ENCODE data around the gene MACROD2. TPM values are rescaled to one million over a fixed set of nuclear protein-coding genes. Genes with fewer than 3 reads are reported as not detected.

The MACROD2 gene
- total RNA-seq, 1 experiment from 2014 or later, result not detected

GRCh38 chr20:15296422-15296821 is 1301.1 kb downstream of the MACROD2 start:
- no peaks in the 10 kb centered on the region for H3K36me3 ChIP-seq
- H3K9me3 ChIP-seq (replicated peaks), result 0 out of 2 replicates have a peak, but pooled peaks cover 3% of the 10 kb centered on the region
- H3K27ac ChIP-seq, result no peak overlapping the region
- no peaks in the 10 kb centered on the region for H3K4me1 ChIP-seq (replicated peaks)
- DNase-seq (ENCODE audit: low read depth in 1 of 2, low spot score in 2 of 2), result no peak
- H3K27me3 ChIP-seq (replicated peaks), result no peaks in the 10 kb centered on the region
- H3K4me3 ChIP-seq, result no peak overlapping the region

- no peaks in the 10 kb centered on the region for H3K27me3 ChIP-seq (replicated peaks)
- H3K27ac ChIP-seq, result no peak overlapping the region
- no peak for DNase-seq (ENCODE audit: low read depth in 1 of 2, low spot score in 2 of 2)
- no peaks in the 10 kb centered on the region for H3K36me3 ChIP-seq
- H3K4me3 ChIP-seq, result no peak overlapping the region
- H3K9me3 ChIP-seq (replicated peaks), result 0 out of 2 replicates have a peak, but pooled peaks cover 3% of the 10 kb centered on the region
- H3K4me1 ChIP-seq (replicated peaks), result no peaks in the 10 kb centered on the region
Observed at GRCh38 chr20:15297059-15297875, 1302.0 kb downstream of the MACROD2 start.

- no peak overlapping the region for H3K27ac ChIP-seq
- H3K4me3 ChIP-seq, result no peak overlapping the region
- no peaks in the 10 kb centered on the region for H3K36me3 ChIP-seq
- DNase-seq (ENCODE audit: low read depth in 1 of 2, low spot score in 2 of 2), result no peak
- no peaks in the 10 kb centered on the region for H3K4me1 ChIP-seq (replicated peaks)
- H3K9me3 ChIP-seq (replicated peaks), result peaks cover 3% of the 10 kb centered on the region
- no peaks in the 10 kb centered on the region for H3K27me3 ChIP-seq (replicated peaks)
Observed at GRCh38 chr20:15302075-15302474, 1306.8 kb downstream of the MACROD2 start.

GRCh38 chr20:15310361-15310760 is 1315.0 kb downstream of the MACROD2 start:
- Histone ChIP-seq H3K36me3 (no peaks in the 10 kb centered on the region), H3K4me1 (replicated peaks) (no peaks in the 10 kb centered on the region), H3K4me3 (no peak overlapping the region), H3K9me3 (replicated peaks) (peaks cover 3% of the 10 kb centered on the region), H3K27me3 (replicated peaks) (no peaks in the 10 kb centered on the region), H3K27ac (no peak overlapping the region)
- DNase-seq (ENCODE audit: low read depth in 1 of 2, low spot score in 2 of 2), result no peak

- Histone ChIP-seq H3K36me3 (no peaks in the 10 kb centered on the region), H3K4me3 (no peak overlapping the region), H3K4me1 (replicated peaks) (no peaks in the 10 kb centered on the region), H3K27ac (no peak overlapping the region), H3K27me3 (replicated peaks) (no peaks in the 10 kb centered on the region), H3K9me3 (replicated peaks) (no peaks in the 10 kb centered on the region)
- DNase-seq (ENCODE audit: low read depth in 1 of 2, low spot score in 2 of 2), result no peak
Observed at GRCh38 chr20:15316556-15316955, 1321.2 kb downstream of the MACROD2 start.

- Histone ChIP-seq H3K4me3 (no peak overlapping the region), H3K36me3 (no peaks in the 10 kb centered on the region), H3K27me3 (replicated peaks) (no peaks in the 10 kb centered on the region), H3K27ac (no peak overlapping the region), H3K9me3 (replicated peaks) (no peaks in the 10 kb centered on the region), H3K4me1 (replicated peaks) (no peaks in the 10 kb centered on the region)
- no peak for DNase-seq (ENCODE audit: low read depth in 1 of 2, low spot score in 2 of 2)
Observed at GRCh38 chr20:15317546-15318232, 1322.4 kb downstream of the MACROD2 start.

GRCh38 chr20:15318682-15319081 is 1323.4 kb downstream of the MACROD2 start:
- no peaks in the 10 kb centered on the region for H3K4me1 ChIP-seq (replicated peaks)
- H3K27me3 ChIP-seq (replicated peaks), result no peaks in the 10 kb centered on the region
- no peak for DNase-seq (ENCODE audit: low read depth in 1 of 2, low spot score in 2 of 2)
- no peaks in the 10 kb centered on the region for H3K9me3 ChIP-seq (replicated peaks)
- no peaks in the 10 kb centered on the region for H3K36me3 ChIP-seq
- H3K27ac ChIP-seq, result no peak overlapping the region
- H3K4me3 ChIP-seq, result no peak overlapping the region

- Histone ChIP-seq H3K9me3 (replicated peaks) (no peaks in the 10 kb centered on the region), H3K4me1 (replicated peaks) (no peaks in the 10 kb centered on the region), H3K27ac (no peak overlapping the region), H3K27me3 (replicated peaks) (no peaks in the 10 kb centered on the region), H3K4me3 (no peak overlapping the region), H3K36me3 (no peaks in the 10 kb centered on the region)
- no peak for DNase-seq (ENCODE audit: low read depth in 1 of 2, low spot score in 2 of 2)
Observed at GRCh38 chr20:15319439-15319838, 1324.1 kb downstream of the MACROD2 start.

GRCh38 chr20:15320941-15321340 is 1325.6 kb downstream of the MACROD2 start:
- H3K9me3 ChIP-seq (replicated peaks), result no peaks in the 10 kb centered on the region
- H3K4me3 ChIP-seq, result no peak overlapping the region
- H3K27me3 ChIP-seq (replicated peaks), result no peaks in the 10 kb centered on the region
- no peaks in the 10 kb centered on the region for H3K4me1 ChIP-seq (replicated peaks)
- no peak for DNase-seq (ENCODE audit: low read depth in 1 of 2, low spot score in 2 of 2)
- H3K27ac ChIP-seq, result no peak overlapping the region
- H3K36me3 ChIP-seq, result no peaks in the 10 kb centered on the region

- Histone ChIP-seq H3K4me3 (no peak overlapping the region), H3K9me3 (replicated peaks) (no peaks in the 10 kb centered on the region), H3K27ac (no peak overlapping the region), H3K27me3 (replicated peaks) (no peaks in the 10 kb centered on the region), H3K36me3 (no peaks in the 10 kb centered on the region), H3K4me1 (replicated peaks) (no peaks in the 10 kb centered on the region)
- no peak for DNase-seq (ENCODE audit: low read depth in 1 of 2, low spot score in 2 of 2)
Observed at GRCh38 chr20:15327123-15327522, 1331.8 kb downstream of the MACROD2 start.

GRCh38 chr20:15328084-15328483 is 1332.8 kb downstream of the MACROD2 start:
- DNase-seq (ENCODE audit: low read depth in 1 of 2, low spot score in 2 of 2), result no peak
- Histone ChIP-seq H3K36me3 (no peaks in the 10 kb centered on the region), H3K4me1 (replicated peaks) (no peaks in the 10 kb centered on the region), H3K27me3 (replicated peaks) (no peaks in the 10 kb centered on the region), H3K4me3 (no peak overlapping the region), H3K9me3 (replicated peaks) (no peaks in the 10 kb centered on the region), H3K27ac (no peak overlapping the region)

- no peak for DNase-seq (ENCODE audit: low read depth in 1 of 2, low spot score in 2 of 2)
Observed at GRCh38 chr20:15332711-15333160, 1337.4 kb downstream of the MACROD2 start.

GRCh38 chr20:15333170-15333569 is 1337.9 kb downstream of the MACROD2 start:
- no peak overlapping the region for H3K4me3 ChIP-seq
- no peaks in the 10 kb centered on the region for H3K9me3 ChIP-seq (replicated peaks)
- no peak overlapping the region for H3K27ac ChIP-seq
- DNase-seq (ENCODE audit: low read depth in 1 of 2, low spot score in 2 of 2), result no peak
- H3K27me3 ChIP-seq (replicated peaks), result no peaks in the 10 kb centered on the region
- H3K36me3 ChIP-seq, result no peaks in the 10 kb centered on the region
- H3K4me1 ChIP-seq (replicated peaks), result no peaks in the 10 kb centered on the region

More at GRCh38 chr20:15332711-15333160, 1337.4 kb downstream of the MACROD2 start:
- Histone ChIP-seq H3K27ac (no peak overlapping the region), H3K36me3 (no peaks in the 10 kb centered on the region), H3K27me3 (replicated peaks) (no peaks in the 10 kb centered on the region), H3K9me3 (replicated peaks) (no peaks in the 10 kb centered on the region), H3K4me1 (replicated peaks) (no peaks in the 10 kb centered on the region), H3K4me3 (no peak overlapping the region)

GRCh38 chr20:15336011-15336410 is 1340.7 kb downstream of the MACROD2 start:
- no peaks in the 10 kb centered on the region for H3K36me3 ChIP-seq
- DNase-seq (ENCODE audit: low read depth in 1 of 2, low spot score in 2 of 2), result no peak
- H3K4me1 ChIP-seq (replicated peaks), result no peaks in the 10 kb centered on the region
- H3K27me3 ChIP-seq (replicated peaks), result no peaks in the 10 kb centered on the region
- no peak overlapping the region for H3K27ac ChIP-seq
- H3K9me3 ChIP-seq (replicated peaks), result no peaks in the 10 kb centered on the region
- H3K4me3 ChIP-seq, result no peak overlapping the region
